Daoy (cell line): ENCODE results near the gene METTL26. TPM values are rescaled to one million over a fixed set of nuclear protein-coding genes. Genes with fewer than 3 reads are reported as not detected.

Experiments
- DNase-seq: peaks from one replicate; pipeline ENCODE4 v3.0.0-alpha.2; 2015; ENCODE audit warnings: low read depth
- total RNA-seq: library from RNA; depleted of rRNA; stranded (reverse); fragments of >200 nt; shearing (Covaris generic); gene quantifications from 2 replicates; pipeline ENCODE4 v1.2.3, GENCODE V29; 2014

The METTL26 gene
- total RNA-seq, 1 experiment from 2014 or later = 82.5 TPM

DNA sequence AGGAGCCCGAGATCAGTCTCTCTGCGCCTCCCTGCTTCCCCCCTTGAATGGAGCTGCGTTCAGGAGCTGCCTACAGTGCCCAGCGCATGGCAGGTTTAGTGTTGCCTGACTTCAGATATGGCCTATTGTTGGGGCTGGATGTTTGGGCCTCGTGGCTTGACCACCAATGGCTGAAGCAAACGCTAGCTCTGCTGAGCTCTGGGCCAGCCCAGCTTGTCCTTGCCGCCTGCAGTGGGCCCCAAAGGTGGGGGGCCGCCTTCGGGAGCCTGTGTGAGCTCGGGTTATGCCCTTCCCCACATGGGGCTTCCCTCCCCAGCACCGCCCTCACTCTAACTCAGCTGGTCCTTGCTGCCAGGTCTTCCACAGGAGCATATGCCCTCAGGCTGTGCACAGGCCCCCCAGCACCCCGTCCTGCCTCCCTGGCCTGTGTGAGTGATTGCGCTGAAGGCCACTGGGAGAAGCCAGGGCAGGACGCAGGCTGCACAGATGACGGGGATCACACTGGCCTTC is 2.0 kb upstream of the METTL26 start:
- no peak for DNase-seq

DNA sequence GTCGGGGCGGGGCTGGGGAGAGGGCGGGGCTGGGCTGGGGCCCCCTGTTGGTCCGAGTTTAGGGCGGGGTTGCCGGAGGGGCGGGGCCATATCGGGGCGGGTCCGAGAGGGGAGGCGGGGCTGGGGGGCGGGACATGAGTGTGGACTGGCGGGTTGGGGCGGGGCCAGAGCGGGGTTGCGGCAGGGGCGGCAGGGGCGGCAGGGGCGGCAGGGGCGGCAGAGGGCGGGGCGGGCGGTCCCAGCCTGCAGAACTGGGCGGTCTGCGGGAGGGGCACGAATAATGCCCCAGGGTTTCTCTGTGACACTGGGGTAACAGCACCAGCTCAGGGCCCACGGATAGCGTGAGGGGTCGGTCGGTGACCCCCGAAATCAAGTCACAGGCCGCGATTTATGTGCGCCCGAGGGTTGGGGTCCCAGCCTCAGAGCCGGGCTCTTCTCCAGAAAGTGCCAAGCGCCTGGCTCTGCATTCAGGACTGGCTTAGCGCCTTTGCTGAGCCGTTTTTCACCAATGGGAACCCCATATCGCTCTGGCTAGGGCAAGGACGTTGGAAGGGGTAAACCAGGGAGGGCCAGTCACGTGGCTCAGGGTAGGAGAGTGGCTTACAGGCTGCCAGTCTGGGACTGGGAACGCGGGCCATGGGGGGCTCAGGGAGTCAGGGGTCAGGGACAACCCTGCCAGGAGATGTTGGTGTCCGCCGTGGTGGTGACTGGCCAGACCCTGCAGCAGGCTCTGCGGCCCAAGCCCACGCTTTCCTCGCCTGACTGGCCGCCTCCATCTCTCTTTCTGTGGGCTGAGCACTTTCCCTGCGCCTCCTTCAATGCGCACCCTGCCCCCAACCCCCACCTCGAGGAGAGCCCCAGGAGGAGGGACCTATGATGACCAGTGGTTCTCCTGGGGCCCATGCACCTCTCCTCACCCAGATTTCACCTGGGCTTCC is 1.2 kb upstream of the METTL26 start:
- peak; percentile 89 for DNase-seq

DNA sequence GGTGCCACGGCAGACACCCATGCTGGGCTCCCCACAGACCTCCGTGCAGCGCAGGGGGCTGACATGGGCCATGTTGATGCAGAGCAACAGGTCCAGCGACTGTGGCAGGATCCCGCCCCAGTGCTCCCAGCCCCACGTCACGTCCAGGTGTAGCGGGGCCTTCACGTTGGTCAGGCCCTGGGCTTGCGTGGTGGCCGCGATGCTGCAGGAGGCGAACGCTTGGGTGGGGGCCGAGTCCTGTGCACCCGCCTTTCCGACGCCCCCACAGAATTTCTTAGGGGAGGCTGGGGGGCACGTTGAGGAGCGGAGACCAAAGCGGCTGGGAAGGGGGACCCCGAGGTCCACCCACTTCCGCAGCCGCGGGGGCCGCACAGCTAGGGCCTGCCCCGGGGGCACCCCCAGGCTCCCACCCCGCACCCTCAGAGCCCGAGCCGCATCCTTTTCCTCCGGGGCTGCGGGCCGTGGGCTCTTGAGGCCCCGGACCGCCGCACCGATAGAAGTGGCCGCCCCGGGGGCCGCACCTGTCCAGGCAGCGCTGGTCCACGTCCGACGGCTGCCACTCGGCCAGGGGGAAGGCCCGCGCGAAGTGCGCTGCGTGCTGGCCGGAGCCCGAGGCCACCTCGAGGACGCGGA is 416 bp downstream of the METTL26 start:
- DNase-seq = no peak

DNA sequence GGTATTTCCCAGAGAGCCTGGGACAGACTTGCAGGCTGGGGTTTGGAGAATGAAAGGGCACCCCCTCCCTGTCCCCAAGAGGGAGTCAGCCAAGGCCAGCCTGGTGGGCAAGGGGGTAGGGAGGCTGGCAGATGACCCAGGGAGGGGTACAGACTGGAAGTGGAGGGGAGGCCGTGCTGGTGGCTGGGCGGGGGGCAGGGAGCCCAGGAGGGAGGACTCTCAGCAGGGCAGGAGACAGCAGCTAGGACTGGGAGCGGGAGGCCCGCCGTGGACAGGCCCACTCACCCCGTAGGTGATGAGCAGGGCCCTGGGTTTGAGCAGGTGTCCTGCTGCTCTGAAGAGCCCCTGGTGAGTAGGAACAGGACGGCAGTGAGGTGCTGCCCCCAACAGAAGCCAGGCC is 1.1 kb downstream of the METTL26 start:
- DNase-seq = no peak

DNA sequence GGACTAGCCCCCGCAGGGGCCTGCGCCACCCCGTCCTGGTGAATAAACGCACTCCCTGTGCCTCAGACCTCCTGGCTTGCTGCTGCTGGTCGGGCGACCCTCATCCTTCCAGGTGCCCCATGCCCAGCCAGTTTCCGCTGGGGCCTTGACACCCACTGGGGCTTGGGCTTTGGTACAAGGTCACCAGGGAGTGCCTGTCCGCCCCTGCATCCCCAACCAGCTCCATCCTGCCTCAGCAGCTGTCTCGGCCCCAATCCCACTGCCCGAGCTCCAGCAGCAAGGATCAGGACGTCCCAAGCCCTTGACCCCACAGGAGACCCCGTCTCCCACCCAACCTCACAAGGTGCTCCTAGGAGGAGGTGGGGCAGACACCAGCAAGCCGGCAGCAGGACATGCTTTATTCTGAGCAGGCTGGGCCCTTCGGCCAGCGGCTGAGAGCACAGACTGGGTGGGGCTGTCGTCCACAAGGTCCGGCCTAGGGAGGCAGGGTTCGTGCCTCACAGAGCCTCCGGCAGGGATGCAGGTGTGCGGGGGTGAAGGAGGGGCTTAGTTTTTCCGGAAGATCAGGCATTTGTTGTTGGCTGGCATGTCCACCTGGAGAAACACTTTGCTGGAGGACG is 1.9 kb downstream of the METTL26 start:
- DNase-seq = no peak

DNA sequence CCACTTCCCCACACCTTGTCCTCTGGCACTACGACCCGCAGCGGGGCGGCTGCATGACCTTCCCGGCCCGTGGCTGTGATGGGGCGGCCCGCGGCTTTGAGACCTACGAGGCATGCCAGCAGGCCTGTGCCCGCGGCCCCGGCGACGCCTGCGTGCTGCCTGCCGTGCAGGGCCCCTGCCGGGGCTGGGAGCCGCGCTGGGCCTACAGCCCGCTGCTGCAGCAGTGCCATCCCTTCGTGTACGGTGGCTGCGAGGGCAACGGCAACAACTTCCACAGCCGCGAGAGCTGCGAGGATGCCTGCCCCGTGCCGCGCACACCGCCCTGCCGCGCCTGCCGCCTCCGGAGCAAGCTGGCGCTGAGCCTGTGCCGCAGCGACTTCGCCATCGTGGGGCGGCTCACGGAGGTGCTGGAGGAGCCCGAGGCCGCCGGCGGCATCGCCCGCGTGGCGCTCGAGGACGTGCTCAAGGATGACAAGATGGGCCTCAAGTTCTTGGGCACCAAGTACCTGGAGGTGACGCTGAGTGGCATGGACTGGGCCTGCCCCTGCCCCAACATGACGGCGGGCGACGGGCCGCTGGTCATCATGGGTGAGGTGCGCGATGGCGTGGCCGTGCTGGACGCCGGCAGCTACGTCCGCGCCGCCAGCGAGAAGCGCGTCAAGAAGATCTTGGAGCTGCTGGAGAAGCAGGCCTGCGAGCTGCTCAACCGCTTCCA is 2.6 kb downstream of the METTL26 start:
- DNase-seq = no peak

DNA sequence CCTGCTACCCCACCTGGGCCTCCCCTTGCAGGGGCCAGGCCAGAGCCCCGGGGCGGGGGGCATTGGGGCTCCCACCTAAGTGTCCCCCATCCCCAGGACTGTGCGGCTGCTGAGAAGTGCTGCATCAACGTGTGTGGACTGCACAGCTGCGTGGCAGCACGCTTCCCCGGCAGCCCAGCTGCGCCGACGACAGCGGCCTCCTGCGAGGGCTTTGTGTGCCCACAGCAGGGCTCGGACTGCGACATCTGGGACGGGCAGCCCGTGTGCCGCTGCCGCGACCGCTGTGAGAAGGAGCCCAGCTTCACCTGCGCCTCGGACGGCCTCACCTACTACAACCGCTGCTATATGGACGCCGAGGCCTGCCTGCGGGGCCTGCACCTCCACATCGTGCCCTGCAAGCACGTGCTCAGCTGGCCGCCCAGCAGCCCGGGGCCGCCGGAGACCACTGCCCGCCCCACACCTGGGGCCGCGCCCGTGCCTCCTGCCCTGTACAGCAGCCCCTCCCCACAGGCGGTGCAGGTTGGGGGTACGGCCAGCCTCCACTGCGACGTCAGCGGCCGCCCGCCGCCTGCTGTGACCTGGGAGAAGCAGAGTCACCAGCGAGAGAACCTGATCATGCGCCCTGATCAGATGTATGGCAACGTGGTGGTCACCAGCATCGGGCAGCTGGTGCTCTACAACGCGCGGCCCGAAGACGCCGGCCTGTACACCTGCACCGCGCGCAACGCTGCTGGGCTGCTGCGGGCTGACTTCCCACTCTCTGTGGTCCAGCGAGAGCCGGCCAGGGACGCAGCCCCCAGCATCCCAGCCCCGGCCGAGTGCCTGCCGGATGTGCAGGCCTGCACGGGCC is 3.4 kb downstream of the METTL26 start:
- no peak for DNase-seq

DNA sequence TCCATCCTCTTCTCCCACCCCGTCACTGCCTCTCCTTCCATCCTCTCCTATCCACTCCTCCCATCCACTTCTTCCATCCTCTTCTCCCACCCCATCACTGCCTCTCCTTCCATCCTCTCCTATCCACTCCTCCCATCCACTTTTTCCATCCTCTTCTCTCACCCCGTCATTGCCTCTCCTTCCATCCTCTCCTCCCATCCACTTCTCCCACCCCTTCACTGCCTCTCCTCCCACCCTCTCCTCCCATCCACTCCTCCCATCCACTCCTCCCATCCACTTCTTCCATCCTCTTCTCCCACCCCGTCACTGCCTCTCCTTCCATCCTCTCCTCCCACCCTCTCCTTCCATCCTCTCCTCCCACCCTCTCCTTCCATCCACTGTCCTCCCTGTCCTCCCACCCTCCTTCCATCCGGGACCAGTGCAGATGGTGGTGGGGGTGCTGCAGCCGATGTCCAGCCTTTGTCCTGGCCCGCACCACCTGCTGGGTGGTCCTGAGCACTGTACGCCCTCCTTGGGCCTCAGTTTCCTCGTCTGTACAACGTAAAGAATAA is 4.2 kb downstream of the METTL26 start:
- DNase-seq = no peak

DNA sequence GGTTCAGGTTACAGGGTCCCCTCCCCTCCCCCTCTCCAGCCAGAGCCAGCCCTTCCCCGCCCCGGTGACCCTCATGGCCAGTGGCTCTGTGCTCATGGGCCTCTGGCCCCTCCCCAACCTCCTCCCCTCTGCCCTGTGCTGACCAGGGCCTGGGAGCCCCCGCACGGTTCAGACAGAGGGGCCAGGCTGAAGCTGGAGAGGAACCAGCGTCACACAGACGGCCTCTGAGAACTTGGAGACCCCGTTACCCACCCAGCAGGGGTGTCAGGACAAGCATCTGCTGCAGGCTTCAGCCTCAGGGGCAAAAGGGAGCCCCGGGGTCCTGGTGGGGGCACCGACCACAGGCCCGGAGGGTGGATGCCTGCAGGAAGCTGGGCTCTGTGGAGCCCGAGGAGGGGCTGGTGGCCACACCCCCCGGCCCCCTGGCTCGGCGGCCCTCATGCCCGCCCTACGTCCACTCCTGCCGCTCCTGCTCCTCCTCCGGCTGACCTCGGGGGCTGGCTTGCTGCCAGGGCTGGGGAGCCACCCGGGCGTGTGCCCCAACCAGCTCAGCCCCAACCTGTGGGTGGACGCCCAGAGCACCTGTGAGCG is 5.2 kb downstream of the METTL26 start, which contains the start of gene WFIKKN1:
Gene WFIKKN1 (plus strand): TSS at position 171 of the 591 bp plus-strand sequence. CDS start 269 bp downstream, at position 440.
- no peak for DNase-seq

DNA sequence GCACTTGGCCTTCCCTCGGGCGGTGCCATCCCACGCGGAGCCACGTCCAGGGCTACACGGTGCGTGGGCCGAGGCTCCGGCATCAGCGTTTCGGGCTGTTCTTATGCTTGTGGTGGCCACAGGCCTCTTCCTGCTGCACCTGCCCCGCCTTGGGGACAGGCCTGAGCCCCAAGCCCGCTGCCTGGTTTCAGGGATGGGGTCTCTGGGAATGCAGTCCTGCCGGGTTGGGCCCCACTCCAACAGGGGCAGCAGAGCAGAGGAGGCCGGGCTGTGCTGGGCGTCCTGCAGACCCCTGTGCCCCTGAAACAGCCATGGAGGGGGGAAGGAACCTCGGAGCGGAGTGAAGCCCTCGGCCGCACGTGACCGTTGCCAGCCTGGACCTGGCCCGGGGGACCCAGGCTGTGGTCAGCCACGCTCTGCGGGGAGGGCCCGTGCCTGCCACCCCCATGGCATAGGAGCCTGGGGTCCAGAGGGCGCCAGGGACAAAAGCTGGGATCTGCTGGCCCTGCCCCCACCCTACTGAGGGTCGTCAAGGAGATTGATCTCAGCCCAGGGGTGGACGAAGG is 5.8 kb downstream of the METTL26 start:
- no peak for DNase-seq

DNA sequence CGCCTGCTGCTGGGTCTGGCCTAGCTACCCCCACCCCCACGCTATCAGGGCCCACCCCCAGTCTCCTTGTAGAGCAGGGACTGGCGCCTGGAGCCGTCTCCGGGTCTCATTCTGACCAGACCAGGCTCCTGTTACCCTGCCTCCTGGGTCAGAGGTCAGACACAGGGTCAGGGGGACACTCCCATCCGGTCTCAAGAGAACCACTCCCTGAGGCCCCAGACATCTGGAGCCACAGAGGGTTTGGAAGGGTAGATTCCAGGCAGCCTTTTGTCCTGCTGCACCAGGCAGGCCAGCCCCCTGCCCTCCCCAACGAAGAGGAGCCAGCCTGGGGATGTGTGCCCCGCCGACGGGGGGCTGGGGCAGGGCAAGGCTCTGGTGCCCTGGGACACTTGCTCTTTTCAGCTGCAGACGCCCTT is 6.3 kb downstream of the METTL26 start:
- DNase-seq = no peak

DNA sequence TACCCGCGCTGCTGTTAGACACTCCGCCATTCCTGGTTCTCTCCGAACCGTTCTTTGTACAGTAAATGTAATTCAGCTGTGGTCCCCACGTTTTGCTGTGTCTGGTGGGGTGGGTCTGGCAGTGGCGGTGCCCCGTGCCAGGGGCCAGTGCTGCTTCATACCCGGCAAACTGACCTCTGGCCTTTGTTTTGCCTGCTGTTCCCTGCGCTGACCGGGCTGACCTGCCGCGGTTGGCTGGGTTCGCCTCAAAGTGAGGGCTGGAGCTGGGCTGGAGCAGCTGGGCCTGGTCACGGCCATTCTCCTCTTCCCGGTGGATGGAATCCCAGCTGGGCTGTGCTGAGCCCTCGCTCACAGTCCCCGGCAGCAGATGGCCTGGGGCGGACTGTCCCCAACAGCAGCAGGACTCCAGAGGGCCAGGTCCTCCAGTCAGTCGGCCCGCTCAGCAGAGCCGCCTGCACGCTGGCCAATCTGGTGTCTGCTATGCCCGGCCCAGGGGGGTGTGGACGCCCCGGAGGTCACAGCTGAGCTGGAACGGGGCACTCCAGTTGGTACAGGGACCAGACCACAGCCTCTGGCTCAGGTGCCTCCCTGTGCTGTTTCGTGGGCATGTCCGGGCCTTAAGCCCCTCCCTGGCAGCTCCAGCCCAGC is 6.8 kb downstream of the METTL26 start:
- no peak for DNase-seq

DNA sequence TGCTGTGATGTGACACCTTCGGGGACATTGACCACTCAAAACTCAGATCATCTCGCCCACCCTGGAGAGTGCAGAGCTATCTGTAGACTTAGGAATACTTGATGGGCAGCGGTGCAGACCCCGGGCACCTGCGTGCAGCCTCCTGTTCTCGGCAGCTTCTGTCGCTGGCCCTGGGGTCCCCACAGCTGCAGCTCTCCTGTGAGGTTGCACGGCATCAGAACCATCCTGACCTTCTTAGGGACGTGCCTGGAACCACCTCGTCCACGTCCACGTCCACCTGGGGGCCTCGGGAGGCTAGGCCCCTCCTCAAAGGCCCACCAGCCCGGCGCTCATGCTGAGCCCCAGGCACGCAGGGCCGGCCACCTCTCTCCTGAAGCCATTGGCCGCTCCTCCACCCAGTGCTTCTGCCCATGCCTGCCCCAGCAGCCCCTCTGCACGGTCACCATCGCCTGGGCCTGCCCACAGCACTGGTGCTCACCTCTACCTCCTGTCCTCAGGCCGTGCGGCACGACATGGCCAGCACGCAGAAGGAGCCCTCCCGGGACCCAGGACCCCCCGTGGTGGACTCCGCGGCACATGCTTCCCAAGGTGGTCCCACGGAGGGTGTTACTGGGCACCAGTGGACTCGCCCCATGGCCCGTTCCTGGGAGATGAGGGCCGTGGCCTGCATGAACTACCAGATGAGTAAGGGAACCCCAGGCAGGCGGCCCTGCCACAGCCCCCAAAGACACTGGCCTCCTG is 7.6 kb downstream of the METTL26 start:
- no peak for DNase-seq

DNA sequence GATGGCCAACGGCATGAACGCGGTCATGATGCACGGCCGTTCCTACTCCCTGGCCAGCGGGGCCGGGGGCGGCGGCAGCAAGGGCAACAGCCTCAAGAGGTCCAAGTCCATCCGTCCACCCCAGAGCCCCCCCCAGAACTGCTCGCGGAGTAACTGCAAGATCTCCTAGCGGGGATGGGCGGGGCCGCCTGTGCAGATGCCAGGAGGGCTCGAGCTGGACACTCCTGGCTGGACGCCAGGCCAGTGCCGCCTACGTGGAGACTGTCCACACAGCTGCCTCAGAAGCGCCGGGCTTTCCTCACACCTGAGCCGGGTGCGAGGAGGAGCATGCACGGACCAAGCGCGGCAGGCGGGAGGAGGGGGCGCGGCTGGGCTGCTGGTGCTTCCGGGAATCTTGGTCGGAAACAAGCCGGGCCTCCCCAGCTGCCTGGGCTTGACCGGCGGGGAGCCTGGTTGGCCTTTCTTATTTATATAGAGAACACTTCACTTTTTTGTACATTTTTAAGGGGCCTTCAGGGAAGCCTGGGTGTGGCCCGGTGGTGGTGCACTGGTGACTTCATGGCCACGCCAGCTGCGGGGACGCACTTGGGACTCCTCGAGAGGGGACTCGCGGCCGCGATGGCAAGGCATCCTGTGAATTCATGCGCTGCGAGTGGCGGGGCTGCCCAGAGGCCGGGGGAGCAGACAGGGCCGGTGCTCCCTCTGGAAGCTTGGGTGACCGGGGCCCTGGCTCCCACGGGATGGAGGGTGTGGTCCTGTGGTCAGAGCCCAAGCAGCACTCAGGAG is 8.5 kb downstream of the METTL26 start:
- DNase-seq = peak; percentile 65

DNA sequence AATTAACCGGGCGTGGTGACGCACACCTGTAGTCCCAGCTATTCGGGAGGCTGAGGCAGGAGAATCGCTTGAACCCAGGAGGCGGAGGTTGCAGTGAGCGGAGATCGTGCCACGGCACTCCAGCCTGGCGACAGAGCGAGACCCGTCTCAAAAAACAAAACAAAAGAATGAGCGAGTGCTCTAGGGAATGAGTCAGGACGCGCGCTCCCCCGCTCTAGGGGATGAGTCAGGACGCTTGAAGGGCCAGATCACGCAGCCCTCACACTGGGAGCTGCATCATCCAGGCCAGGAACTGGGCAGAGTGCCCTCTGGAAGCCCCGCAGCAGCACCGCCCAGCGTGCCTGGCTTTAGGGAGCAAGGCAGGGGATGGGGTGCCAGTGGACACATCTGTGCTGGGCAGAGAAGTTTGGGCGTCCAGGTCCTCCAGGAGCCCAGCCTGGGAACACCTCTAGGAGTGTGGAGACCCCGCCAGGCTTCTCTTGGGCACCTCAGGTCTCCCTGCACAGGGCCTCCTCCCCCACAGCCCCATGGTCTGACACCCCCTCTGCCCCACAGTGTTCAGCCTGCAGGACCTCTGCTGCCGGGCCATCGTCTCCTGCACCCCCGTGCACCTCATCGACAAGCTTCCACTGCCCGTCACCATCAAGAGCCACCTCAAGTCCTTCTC is 9.2 kb downstream of the METTL26 start:
- peak; percentile 97 for DNase-seq

DNA sequence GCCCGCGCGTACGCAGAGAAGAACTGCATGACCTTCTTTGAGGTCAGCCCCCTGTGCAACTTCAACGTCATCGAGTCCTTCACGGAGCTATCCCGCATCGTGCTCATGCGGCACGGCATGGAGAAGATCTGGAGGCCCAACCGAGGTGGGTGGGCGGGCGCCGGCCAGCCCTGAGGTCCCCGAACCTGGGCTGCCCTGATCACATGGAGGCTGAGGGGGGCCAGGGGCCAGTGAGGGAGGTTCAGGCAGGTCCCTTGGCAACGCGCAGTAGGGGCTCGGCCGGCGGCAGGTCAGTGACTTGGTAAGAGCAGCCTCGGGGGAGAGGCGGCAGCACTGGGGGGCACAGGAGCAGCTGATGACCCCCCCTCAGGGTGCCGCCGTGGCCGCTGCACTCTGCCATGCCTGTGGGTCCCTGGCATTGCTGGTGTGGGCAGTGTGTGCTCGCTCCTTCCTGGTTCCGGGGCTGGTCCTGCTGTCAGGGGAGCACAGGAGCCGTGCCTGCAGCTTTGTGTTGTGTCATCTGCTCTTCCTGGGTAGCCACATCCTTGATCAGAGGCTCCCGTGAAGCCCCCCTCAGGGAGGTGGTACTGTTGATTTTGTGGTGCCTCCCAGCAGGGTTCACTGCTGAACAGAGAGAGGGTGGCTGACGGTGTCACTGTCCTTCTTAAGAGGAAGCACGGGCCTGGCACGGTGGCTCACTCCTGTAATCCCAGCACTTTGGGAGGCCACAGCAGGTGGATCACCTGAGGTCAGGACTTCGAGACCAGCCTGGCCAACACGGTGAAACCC is 9.9 kb downstream of the METTL26 start:
- DNase-seq = no peak
